ENCODE results near the gene SCN4B.
"Not testable (repeated sequence)": the region's sequence is repeated elsewhere in the genome, so short reads cannot be mapped to it uniquely, and the experiment has no call there.

Gene SCN4B, protein sequence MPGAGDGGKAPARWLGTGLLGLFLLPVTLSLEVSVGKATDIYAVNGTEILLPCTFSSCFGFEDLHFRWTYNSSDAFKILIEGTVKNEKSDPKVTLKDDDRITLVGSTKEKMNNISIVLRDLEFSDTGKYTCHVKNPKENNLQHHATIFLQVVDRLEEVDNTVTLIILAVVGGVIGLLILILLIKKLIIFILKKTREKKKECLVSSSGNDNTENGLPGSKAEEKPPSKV

GRCh38 chr11:118152552-118153471 lies at the start of gene SCN4B:
SCN4B (minus strand) TSS chr11:118152823; CDS start chr11:118152673, 150 bp downstream.
- peak; percentile 24 for DNase-seq (ENCODE audit: low spot score)

DNA sequence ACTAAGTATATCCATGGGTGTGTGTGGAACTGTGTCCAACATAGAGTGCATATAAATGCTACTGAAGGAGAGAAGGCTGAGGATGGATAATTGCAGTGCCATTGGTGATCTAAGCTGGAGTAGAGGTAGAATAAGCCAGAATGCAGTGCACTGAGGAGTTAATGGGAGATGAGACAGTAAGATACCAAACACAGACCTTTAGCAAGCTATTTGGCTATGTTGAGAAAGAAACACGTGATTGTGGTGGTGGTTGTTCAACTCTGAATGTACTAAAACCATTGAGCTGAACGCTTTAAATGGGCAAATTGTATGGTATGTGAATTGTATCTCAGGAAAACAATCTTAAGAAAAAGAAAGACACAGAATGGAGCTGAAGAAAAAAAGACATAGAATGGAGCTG lies 49.3 kb upstream of the SCN4B start:
- no peak for DNase-seq (ENCODE audit: low spot score)

DNA sequence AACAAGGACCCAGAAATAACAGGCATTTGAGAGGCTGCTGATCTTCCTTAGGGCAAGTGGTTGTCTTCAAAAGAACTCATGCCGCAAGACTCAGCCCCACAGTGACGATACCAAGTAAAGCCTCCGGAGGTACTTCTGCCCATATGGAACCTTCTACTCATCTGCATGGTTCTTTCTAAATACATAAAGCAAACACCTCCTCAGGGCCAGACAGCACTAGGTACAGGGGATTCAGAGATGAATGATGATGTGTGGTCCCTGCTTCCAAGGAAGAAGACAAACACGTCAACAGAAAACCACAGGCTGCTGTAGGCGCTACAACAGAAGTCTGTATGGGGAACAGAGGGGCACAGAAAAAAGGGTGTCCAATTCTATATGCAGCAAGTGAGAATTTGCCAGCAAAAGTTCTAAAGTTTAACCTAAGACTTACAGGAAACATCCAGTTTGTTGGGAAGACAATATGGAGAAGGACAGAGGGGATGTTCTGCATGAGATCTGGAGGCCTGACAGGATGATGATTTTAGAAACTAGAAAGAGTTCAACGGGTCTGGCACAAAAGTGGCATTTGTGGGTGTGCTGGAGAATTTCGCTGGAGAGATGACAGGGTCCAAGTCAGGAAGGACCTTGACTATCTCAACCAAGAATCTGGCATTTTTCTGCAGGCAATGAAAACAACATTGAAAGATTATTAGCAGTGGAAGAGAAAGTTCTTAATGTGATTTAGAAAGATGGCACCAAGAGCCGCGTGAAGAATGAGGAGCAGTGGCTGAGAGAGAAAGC lies 48.5 kb upstream of the SCN4B start:
- no peak for DNase-seq (ENCODE audit: low spot score)

DNA sequence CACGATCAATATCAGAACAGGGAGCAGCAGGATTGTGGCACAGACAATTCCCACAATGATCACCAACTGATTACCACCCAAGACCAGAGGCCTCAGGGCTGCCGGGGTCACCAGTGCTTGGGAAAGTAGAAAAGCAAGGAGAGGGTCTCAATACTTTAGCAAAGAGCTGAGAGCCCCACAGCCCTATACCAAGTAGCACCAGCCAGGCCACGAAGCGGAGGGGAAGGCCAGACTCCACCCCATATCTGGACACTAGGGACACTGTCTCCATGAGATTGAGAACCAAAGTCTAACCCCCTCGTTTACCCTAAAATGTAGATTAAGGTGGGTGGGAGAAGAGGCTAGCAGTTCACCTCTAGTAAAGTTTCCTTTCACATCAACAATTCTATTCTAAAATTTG lies 47.9 kb upstream of the SCN4B start:
- no peak for DNase-seq (ENCODE audit: low spot score)

DNA sequence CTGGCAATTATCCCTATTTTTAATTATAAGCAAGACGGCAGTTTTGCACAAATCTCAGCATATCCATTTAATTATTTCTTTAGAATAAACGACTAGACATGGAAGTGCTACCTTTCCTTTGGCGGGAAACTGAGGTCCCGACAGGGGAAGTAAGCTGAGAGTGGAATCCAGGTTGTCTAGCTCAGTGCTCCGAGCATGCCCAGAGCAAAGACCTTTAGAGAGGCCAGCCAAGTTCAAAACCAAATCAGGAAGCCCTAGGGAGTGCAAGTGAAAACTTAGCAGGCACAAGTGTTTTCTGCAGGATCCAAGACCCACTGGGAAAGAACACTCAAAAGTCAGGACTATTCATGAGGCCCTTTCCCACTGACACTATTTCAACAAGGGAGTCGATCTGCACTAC lies 46.5 kb upstream of the SCN4B start:
- no peak for DNase-seq (ENCODE audit: low spot score)

- peak; percentile 51 for DNase-seq (ENCODE audit: low spot score)
These were observed 45.7 kb upstream of the SCN4B start for GRCh38 chr11:118198370-118198769.

DNA sequence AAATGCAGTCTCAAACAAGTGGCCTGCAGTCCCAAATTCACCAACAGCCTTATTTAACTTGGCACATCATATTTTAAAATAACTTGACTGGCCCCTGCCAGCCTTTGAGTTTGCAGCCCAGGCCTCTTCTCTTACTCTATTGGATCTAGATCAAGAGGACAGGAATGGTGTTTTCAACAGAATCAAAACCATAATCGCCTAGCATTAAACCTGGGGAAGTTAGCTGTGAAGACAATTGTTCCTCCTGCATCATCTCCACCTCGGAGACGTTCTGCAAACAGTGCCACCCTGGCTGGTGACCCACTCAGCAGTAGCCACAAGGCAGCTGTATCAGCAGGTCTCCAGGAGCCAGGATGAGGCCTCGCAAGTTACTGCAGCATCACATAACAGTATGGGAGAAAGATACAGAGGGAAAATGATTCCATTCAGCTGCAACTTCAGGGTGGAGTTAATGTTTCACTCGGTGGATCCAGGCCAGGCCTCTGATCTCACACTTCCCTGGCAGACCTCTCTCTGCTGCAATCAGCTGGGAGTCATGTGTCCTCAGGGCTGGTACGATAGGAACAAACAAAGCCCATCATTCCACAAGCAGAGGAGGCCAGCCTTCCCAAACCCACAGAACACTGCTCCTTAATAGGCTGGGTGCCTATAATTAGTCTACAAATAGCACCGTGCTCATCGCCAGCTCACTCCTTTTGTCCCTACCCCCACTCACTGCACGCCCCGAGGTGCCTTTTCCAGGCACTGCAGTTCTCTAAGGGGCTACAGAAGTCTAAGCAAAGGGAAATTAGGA lies 42.4 kb upstream of the SCN4B start:
- DNase-seq (ENCODE audit: low spot score): no peak

GRCh38 chr11:118193910-118194566 lies 41.4 kb upstream of the SCN4B start:
- no peak for DNase-seq (ENCODE audit: low spot score)

- not testable (repeated sequence) for DNase-seq (ENCODE audit: low spot score)
These were observed 40.2 kb upstream of the SCN4B start for GRCh38 chr11:118192817-118193216.

GRCh38 chr11:118190942-118191506 lies 38.4 kb upstream of the SCN4B start:
- not testable (repeated sequence) for DNase-seq (ENCODE audit: low spot score)

- no peak for DNase-seq (ENCODE audit: low spot score)
These were observed 33.9 kb upstream of the SCN4B start for GRCh38 chr11:118186346-118187107.

GRCh38 chr11:118184784-118185579 lies 32.4 kb upstream of the SCN4B start:
- no peak for DNase-seq (ENCODE audit: low spot score)

DNA sequence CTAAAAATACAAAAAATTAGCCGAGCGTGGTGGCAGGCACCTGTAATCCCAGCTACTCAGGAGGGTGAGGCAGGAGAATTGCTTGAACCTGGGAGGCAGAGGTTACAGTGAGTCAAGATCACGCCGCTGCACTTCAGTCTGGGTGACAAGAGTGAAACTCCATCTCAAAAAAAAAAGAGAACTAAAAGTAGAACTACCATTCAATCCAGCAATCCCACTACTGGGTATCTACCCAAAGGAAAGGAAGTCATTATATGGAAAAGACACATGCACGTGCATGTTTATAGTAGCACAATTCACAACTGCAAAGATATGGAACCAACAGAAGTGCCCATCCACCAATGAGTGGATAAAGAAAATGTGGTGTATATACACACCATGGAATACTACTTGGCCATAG lies 31.1 kb upstream of the SCN4B start:
- DNase-seq (ENCODE audit: low spot score): not testable (repeated sequence)

DNA sequence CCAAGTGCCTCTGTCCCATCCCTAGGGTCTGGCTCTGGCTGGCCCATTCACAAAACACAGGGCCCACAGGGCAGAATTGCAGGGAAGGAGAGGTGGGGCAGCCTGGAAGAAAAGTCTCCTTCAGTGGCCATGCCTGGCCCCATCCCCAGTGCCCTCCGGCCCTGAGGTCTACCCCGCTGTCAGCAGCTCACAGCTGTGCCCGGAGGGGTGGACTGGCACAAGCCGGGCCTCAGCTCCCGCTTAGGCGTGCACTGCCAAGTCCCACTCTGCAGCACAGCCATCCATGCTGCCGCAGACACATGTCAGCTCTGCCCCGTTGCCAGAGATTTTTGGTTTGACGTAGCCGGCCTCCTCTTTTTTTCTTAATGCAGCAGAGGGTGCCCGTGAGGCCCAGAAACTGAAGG lies 27.7 kb upstream of the SCN4B start:
- DNase-seq (ENCODE audit: low spot score): no peak

GRCh38 chr11:118176778-118177134 lies 24.1 kb upstream of the SCN4B start:
- DNase-seq (ENCODE audit: low spot score): no peak

GRCh38 chr11:118175993-118176777 lies 23.6 kb upstream of the SCN4B start, which contains the start of gene SCN2B:
SCN2B (minus strand) TSS chr11:118176639; CDS start chr11:118176431, 208 bp downstream.
- DNase-seq (ENCODE audit: low spot score): no peak

DNA sequence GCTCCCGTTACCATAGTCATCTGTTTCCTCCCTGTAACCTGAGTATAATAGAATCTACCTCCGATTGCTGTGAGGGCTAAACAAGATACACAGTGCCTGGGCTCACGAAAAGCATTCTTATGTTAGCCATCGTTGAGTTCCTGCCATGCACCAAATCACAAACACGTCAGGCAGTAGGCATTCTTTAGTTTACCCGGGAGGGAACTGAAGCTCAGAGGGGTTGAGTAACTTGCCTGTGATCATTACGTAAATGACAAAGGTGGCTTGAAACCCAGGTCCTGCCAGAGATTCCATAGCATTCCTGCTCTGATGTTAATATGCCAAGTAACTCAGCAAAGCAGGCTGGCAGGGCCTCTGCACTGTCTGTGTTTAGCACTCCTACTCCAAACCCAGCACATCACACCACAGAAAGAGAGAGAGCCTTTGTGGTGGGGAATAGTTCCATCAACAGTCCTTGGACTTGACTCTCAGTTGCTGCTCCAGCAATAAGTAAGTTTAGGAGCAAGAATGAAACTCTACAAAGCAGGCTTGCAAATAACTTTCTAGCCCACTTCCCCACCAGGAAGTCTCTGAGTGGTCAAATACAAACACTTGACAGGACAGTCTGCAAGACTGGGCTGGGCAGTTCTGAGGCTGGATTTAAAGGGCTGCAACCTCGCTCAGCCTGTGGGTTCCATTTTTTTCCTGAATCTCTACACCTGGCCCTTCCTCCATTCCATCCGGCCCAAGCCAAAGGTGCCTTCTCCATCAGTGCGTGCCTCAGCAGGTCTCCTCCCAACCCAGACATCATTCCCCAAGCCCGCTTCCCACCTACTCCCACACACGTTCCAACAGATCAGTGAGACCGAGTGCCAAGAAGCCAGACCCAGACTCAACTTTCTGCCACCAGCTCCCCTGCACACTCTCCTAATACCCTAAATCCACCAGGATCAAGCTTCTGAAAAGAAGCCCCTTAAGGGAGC lies 22.7 kb upstream of the SCN4B start:
- no peak for DNase-seq (ENCODE audit: low spot score)

Data from kidney capillary endothelial cell (primary cell).